HG03139 (cell line): ENCODE results near the gene FBF1.

ENCODE experiments used
- ATAC-seq: cut with Tn5 transposase; IDR thresholded peaks from one replicate; pipeline ENCODE4 v1.9.1; 2021; ENCODE audit not compliant: unreplicated experiment

FBF1 gene

DNA sequence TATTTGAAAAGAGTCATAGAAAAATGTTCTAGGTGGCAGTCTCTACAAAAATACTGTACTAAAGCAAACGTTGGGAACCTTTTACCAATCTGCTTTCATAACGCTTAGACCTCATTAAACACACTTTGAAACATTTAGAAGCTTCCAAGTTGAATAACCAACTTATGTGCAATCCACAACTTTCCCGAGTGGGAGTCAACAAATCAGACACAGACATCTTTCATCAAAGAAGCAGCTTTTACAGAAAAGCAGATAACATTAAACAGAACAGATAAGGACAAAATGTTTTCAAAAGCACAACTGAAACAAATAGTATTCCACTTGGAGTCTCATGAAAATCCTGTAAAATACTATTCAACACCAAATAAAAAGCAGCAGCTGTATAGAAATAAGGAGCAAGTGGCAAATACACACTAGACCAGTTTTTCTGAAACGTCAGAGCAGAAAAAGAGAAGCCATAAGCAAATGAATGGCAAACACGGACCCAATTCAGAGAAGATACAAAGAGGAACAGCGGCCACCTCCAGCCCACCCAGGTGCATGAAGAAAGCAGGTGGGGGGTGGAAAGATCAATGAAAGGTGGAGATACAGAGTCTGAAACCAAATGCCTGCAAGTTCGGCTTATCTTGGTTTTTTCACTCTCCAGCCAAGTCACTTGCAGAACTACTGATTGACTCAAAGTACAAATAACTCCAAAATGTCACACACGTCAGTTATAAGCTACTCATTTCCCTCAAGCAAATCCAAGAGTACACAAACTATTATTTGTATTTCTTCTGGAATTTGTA lies 18.4 kb upstream of the FBF1 start:
- ATAC-seq, result no peak

DNA sequence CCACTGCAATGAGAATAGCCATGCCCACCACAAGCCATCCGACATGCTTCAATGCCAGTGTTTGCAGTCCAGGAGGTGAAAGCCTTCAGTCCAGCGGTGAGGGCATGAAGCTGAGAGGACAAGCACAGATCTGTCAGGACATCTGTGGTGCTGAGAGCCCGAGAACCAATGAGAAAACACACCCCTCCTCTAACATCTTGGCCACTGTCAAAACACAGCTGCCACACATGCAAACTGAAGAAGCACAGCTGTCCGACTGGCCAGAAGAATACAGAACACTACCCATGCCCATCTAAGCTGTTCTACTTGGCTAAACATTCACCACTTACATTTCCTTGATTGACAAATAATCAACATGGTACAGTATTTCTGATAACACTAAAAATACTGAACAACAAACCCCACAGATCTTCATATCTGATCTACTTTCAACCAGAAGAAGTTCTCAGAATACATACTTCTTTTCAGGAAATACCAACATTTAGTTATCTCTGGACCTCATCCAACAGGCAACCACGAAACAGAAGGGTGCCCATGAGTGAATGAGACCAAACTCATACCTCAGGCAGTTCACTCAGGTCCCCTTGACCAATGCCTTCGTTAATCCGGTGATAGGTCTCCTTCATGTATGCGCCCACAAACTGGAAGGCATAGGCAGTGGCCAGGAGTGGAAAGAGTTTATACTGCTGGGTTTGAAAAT lies 10.2 kb upstream of the FBF1 start:
- ATAC-seq, result no peak

DNA sequence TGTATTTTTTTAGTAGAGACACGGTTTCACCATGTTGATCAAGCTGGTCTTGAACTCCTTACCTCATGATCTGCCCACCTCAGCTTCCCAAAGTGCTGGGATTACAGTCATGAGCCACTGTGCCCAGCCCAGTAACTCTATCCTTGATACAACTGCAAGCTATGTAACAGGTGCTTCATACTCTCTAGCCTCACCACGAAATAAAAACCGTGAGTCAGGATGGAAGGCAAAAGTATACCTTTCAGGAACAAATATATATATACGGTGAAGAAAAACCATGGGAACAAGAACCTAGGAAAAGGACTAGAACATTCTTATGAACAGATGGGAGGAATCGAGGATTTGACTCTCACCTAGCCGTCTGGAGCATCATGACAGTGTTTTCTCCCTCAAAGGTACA lies 9.6 kb upstream of the FBF1 start:
- ATAC-seq, result no peak

DNA sequence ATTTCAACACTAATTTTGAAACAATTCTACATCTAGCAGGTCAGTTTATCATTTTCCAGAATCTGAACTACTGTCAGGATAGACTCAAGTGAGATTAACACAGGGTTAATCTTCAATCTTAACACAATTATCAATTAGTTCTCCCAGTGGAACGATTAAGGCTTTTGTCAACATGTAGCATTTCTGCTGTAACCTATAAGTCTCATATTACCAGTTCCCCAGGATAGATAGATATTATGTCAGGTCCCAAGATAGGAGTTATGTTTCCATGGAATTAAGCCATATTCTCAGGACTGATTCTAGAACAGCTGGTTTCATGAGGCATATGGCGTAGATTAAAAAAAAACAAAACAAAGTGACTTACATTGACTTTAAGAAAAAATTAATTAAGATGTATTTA lies 4.4 kb upstream of the FBF1 start:
- no peak for ATAC-seq

DNA sequence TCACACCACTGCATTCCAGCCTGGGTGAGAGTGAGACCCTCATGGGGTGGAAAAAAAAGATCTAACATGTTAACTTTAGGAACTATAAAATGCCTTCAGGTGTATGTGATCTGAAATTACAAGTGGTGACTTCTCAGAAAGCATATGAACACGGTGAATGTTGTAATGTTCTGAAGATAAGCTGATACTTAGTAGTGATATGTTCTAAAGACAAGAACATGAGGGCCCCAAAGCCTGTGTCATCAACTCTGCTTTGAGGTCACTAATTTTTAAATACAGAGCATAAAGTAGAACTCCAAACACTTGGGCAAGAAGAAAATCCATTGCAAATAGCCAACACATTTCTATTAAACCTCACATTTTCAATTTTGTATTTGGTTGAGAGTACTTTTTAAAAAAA lies 2.6 kb upstream of the FBF1 start:
- no peak for ATAC-seq

DNA sequence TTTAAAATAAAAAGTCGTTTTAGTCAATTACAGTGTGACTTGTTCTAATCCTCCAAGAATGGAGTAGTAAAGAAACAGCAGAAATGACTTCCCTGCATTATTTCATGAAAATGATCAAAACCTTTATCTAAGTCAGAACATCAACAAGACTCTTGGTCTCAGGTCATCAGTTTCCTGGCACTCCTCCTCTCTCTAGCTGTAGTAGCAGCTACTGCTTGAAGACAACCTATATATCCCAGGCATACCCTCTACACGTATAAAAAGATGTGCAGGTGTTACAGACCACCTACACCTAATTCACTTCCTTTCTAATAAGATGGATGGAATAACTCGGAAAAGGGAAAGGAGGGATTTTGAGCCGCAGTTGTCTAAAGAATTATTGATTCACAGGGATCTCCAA lies 1.6 kb upstream of the FBF1 start:
- no peak for ATAC-seq

DNA sequence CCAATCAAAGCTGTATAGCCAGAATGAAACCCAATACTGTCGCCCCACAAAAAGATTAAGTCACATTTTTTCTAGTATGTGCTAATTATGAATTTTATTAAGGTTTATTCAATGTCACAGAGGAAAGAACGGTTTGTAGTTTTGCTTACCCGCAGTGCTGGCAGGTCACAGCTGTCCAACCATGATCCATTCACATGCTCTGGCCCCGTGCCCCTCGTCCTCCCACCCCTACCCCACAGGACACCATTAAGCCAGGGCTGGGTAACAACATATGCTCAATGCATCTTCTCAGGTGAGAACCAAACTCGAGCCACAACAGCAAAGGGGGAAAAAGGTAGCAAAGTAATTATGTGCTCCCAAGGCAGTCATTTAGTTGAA lies 589 bp upstream of the FBF1 start:
- ATAC-seq, result no peak

DNA sequence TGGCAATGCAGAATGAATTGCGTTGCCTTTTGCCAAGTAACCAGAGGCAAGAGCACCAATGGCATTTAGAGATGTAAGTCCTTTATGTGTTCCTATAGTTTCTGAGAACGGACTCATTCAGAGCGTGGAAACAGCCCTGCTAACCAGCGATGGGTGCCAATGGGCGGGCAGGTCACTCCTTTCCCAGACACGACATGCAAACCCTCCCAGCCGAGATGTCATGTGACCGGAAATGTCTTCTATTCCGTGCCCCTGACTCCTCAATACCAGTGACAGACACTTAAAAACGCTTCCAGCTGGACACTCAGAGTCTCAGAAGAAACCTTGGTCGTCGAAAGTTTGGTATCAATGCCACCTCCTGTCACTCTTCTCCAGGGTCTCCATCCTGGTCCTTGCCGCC lies 3.2 kb downstream of the FBF1 start:
- ATAC-seq, result no peak

DNA sequence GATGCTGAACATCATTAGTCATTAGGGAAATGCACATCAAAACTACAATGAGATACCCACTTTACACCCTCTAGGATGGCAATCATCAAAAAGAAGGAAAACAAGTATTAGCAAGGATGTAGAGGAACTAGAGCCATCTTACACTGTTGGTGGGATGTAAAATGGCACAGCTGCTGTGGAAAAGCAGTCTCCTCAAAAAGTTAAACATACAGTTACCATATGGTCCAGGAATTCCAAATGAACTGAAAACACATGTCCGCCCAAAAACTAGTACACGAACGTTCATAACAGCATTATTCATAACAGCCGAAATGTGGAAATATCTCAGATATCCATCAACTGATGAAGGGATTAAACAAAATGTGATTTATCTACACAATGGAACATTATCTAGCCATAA lies 7.0 kb downstream of the FBF1 start:
- ATAC-seq, result no peak

DNA sequence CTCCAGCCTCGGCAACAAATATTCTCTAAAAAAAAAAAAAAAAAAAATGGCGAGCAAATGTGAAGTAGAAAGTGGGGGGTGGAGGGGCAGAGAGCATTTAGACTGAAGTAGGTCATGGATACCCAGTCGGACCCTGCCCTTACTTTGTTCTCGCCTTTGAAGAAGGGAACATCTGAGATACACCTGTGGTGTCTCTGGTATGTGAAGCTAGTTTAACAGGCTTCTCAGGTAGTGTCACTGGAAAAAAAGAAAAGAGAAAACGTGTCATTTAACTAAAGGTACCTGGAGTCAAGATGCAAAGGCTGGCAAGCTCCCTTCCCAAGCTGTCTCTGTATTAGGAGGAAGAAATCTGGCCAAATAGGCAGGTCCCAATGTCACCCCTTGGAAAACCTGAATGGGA lies 8.0 kb downstream of the FBF1 start:
- ATAC-seq, result no peak

DNA sequence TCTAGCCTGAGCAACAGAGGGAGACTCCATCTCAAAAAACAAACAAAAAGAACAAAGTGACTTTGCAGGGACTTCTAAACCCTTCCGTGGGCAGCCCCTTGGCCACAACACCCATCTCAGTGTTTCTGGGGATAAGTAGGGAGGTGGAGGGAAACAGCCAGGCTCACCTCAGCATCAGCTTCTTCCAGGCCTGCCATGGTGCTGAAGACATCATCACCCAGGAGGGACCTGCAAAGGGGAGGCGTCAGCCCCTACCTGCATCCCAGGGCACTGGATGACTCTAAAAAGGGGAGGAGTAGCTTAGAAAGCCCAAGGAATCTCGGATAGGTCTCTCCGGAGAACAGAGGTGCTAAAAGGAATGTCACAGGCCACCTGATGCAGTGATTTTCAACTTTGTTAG lies 9.8 kb downstream of the FBF1 start:
- ATAC-seq, result no peak

DNA sequence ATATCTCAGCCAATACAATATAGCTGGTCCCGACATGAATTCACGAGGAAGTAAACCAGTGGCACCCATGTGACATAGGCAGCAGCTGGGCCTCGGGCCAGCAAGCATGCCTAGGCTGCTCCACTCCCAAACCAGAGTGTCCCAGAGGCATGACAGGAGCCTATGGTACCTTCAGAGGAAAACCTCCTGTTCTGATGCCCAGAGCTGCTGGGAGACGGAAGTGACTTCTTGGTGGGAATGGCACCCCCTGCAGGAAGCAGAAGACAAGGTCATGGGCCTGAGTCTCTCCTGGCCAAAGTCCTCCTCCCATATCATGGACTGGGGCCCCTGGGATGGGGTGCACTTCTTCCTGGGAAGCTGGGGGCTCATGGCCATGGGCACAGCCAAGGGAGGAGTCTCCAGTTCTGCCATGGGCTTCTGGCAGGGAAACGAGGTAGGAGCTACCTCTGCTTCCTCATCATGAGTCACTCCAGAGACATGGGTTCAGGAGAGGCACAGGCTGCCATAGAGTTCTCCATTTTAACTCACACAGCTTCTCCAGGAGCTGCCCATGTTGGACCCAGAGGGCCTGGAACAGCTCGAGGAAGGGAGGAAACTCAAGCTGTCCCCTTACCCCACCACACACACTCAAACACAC lies 13.4 kb downstream of the FBF1 start:
- ATAC-seq, result no peak

DNA sequence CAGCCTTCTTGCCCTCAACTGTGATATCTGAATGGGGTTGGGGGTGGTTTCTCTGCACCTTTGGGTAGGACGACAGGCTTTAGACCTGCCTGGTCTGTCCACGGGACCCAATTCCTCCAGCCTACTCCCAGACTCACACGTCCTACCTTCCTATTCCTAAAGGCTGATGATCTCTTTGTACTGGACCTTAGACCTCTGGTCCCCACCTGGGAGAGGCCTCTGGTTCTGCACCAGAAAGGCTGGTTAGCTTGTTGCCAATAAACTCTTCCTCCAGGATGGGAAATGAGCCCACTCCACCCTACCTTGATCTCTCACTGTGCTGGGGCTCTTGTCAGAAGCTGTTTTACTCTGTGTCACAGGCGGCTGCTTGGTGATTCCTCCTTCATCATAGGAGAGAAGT lies 14.4 kb downstream of the FBF1 start:
- ATAC-seq, result no peak

DNA sequence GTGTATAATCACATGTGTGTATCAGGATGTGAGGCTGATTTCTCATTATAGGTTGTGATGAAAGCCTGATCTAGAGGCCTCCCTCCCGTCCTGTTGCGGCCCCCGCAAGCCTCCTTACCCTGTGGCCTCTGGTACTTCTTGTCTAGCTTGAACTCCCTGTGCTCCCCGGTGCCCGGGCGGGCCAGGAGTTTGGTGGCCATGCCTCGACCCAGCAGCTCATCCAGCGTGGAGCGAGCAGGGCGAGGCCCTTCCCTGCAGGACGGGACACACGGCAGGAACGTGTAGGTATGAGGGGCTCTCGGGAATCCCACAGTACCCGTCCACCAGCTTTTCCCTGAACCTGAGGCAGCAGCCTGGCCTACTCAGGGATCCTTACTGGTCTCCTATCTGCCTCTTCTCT lies 14.9 kb downstream of the FBF1 start:
- no peak for ATAC-seq

DNA sequence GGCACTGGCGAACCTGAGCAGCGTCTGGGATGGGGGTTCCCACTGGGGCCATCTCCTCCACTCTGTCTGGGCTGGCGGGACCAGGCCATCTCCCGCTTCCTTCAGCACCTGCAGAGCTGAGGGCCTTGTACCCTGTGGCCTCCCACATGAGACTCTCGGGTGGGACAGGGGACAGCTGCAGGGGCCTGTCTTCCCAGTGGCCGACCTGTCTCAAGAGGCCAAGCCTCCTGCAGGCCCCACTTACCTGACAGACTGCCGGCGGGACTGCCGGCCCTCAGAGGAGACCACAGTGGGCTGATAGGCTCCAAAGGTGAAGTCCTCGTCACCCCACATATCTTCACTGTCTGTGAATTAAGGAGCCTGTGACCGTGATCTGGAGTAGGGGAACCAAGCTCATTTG lies 15.7 kb downstream of the FBF1 start:
- no peak for ATAC-seq

DNA sequence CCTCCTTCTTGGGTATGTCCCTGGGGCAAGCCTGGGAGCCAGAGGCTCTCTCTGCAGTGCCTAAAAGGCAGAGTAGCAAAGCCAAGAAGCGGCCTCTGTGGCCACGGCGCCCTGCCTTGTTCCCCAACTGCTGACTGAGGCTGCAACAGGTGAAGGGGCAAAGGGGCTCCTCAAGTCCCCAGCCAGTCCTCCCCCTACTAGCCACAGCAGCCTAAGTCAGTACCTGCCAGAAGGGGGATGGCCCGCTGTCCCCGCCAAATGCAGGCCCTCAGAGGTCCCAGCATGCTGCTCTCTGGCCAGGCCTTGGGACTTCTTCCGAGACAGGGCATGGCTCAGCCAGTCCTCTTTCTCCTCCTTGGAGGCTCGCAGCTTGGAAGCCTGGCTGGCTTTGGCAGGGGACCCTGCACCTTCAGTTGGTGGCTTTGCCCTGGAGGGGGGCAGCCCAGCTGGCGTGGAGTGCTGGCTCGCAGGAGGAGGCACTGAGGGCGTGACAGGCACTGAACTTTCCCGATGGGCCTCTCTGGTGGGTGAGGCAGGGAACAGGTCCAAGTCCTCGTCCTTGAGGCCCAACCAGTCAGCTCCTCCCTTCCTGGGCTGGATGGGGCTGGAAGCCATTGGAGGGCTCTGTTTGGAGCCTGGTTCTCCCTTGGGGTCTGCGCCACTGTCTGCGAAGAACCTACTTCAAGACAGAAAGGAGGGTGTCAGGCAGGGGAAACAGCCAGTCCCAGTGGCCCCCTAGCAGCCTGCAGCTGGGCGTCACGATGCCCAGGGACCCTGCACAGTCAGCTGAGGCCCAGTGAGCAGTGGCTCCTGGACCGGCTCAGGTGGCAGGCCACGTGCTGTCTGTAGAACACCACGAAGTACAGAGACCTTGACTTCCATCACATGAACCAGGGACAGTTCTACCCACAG lies 17.6 kb downstream of the FBF1 start:
- ATAC-seq, result no peak

DNA sequence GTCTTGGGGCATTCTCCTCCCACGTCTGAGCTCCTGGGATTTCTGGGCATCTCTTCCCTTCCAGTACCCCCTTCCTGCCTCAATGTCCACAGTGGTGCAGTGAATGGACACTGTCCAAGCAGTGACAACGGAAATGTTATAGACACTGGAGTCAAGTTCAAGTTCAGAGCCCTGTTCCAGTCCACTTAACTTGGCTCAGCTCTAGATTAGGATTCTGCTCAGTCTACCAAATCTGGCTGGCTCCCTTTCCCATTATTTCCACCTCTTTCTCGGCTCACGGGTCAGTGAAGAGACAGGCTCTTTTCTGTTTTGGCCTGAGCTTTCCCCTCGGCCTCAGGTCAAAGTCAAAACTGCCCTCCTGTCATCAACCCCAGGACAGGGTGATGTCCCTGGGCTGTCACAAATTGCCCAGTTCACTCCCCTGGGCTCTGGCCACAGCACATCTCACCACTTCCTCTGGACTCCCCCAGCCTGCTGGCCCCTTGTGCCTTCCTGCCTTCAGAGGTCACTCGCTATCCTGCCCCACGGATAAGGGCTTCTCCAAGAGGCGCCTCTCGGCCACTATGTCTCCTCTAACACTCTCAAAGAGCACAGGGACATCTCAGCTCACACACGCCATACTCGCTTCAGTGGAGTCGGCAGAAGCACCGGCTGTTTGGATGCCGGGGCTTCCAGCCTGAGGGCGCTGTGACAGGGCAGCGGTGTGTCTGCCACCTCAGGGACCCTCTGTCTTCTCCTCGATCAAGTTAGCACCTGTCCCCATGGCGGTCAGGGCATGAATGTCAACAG lies 18.5 kb downstream of the FBF1 start:
- ATAC-seq, result no peak

DNA sequence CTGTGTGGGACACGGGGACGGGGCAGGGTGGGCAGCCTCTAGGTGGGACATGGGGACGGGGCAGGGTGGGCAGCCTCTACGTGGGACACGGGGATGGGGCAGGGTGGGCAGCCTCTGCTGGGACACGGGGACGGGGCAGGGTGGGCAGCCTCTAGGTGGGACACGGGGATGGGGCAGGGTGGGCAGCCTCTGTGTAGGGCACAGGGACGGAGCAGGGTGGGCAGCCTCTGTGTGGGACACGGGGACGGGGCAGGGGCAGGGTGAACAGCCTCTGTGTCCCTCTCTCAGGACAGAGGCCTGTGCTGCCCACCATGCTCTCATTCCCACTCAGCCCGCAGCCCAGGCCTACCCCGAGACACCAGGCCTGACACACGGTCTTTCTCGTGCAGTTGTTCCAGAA lies 19.2 kb downstream of the FBF1 start:
- ATAC-seq, result no peak

DNA sequence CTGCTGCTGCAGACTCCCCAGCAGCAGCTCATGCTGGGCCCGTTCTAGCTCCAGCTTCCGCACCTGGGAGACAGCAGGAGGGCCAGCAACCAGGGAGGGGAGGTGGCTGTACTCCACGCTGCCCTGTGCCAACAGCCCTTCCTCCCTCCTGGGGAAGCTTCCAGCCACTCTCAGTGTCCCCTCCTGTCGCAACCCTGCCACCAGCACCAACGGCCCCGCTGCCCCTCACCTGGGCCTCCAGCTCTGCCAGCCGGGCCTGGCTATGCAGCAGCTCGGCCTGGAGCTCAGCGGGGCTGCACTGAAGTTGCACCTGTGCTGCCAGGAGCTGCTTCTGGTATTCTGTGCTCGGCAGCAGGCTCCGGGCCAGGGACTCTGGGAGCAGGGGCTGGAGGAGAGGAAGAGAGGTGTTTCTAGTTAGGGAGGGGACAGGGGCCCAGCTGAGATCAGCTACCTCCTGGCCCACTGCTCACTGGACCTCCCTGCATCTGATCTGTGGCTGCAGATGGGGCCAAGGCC lies 20.7 kb downstream of the FBF1 start:
- ATAC-seq, result no peak

DNA sequence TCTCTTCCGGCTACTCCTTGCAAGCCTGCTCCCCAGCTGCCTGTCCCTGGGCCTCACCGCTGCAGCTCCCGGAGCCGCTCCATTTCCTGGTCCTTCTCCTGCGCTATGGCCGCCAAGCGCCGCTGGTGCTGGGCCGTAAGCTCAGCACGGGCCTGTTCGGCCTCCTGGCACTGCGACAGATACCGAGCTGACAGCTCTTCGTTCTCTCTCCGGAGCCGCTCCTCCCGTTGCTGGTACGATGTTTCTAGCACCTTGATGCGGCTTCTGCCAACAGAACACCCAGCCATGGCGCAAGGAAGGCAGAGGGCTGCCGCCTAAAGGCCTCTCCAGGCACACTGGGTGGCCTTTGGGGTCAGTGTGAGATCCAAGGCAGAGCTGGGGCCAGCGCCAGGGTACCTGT lies 21.2 kb downstream of the FBF1 start:
- ATAC-seq, result no peak
